GM12878 (cell line): Measurements from ENCODE around the gene ZIC1. TPM values are rescaled to one million over a fixed set of nuclear protein-coding genes. Genes with fewer than 3 reads are reported as not detected.

Source experiments
- ATAC-seq: fragments of 200-7000 bp; cut with Tn5 transposase; 3 replicates; pipeline ENCODE4 v1.9.1; 2020; ENCODE audit warnings: mild to moderate bottlenecking, moderate library complexity
- BruUV-seq: library from RNA; stranded (reverse); fragments of 400-500 nt; replicated peaks from 2 replicates; lab custom pipeline; 2021; lab: Mats Ljungman, UMichigan
- CTCF ChIA-PET: fragments of 300-600 bp; sonication (Branson Sonifier 250); formaldehyde crosslinking; extraction: SDS; loops from one replicate; lab custom pipeline; 2021; ENCODE audit warnings: inconsistent platforms; lab: Yijun Ruan, JAX
- POLR2A ChIA-PET: fragments of 350-600 bp; formaldehyde crosslinking; extraction: SDS; loops from one replicate; lab custom pipeline; 2021; ENCODE audit warnings: inconsistent platforms; lab: Charles Lee
- RAD21 ChIA-PET: fragments of 300-600 bp; sonication (Branson Sonifier 250); formaldehyde crosslinking; loops from one replicate; lab custom pipeline; 2023; ENCODE audit warnings: antibody characterized with exemption; ENCODE audit not compliant: unreplicated experiment; lab: Charles Lee
- SMC1A ChIA-PET: fragments of 300-600 bp; sonication (Branson Sonifier 250); formaldehyde crosslinking; loops from one replicate; lab custom pipeline; 2023; ENCODE audit not compliant: unreplicated experiment, uncharacterized antibody; lab: Charles Lee
- DNase-seq: peaks from one replicate; pipeline ENCODE4 v3.0.0-alpha.2; 2011; ENCODE audit warnings: low read depth, low spot score
- FAIRE-seq: peaks from 3 replicates; lab custom pipeline; 2011; peaks lifted over from hg19 to GRCh38; lab: Jason Lieb, UNC
- H2AFZ ChIP-seq: 2 replicates; pipeline ENCODE4 v1.6.0; 2011; ENCODE audit warnings: low read depth, low read length, control low read depth; ENCODE audit not compliant: control insufficient read depth
- H3K27ac ChIP-seq: 2 replicates; pipeline ENCODE4 v1.5.1; 2011; ENCODE audit warnings: control low read depth; ENCODE audit not compliant: control insufficient read depth, insufficient read depth
- H3K27me3 ChIP-seq, 2 experiments: replicated peaks in 1 of 2; 2 replicates each; pipeline versions ENCODE4 v1.6.0 to v1.6.1; 2011; ENCODE audit warnings: low read length in 1 of 2; ENCODE audit not compliant: control insufficient read depth in 2 of 2, insufficient read depth in 2 of 2
- H3K36me3 ChIP-seq, 2 experiments: 2 replicates each; pipeline ENCODE4 v1.5.1; 2011; ENCODE audit warnings: low read length in 1 of 2; ENCODE audit not compliant: control insufficient read depth in 2 of 2, insufficient read depth in 2 of 2
- H3K4me1 ChIP-seq: 2 replicates; pipeline ENCODE4 v1.6.1; 2011; ENCODE audit warnings: mild to moderate bottlenecking, low read length, moderate library complexity, mixed read lengths; ENCODE audit not compliant: control insufficient read depth, insufficient read depth
- H3K4me2 ChIP-seq: 2 replicates; pipeline ENCODE4 v1.6.0; 2011; ENCODE audit warnings: control low read depth; ENCODE audit not compliant: control insufficient read depth, insufficient read depth
- H3K4me3 ChIP-seq: fragments of 200-600 bp; sonication (generic); 2 replicates; pipeline ENCODE4 v1.5.1; 2016
- H3K79me2 ChIP-seq: 2 replicates; pipeline ENCODE4 v1.6.0; 2011; ENCODE audit warnings: low read length; ENCODE audit not compliant: control insufficient read depth, insufficient read depth
- H3K9ac ChIP-seq: 2 replicates; pipeline ENCODE4 v1.8.0; 2011; ENCODE audit warnings: low read length, control low read depth, mixed read lengths; ENCODE audit not compliant: control insufficient read depth, insufficient read depth
- H3K9me3 ChIP-seq: replicated peaks from 3 replicates; pipeline ENCODE4 v1.5.1; 2011; ENCODE audit warnings: mild to moderate bottlenecking, low read length; ENCODE audit not compliant: control insufficient read depth, insufficient read depth
- H4K20me1 ChIP-seq: 2 replicates; pipeline ENCODE4 v1.6.0; 2011; ENCODE audit not compliant: control insufficient read depth, insufficient read depth
- BHLHE40 ChIP-seq, 2 experiments: fragments of 450-650 bp in 1 of 2; IDR thresholded peaks; 2 replicates each; pipeline ENCODE4 v1.6.1; 2011 to 2017; ENCODE audit warnings: low read depth in 2 of 2, borderline replicate concordance in 1 of 2, improper control_type of control experiment in 1 of 2, low read length in 1 of 2, mild to moderate bottlenecking in 1 of 2
- FOS ChIP-seq: IDR thresholded peaks from 3 replicates; pipeline ENCODE4 v1.6.1; 2011; ENCODE audit warnings: borderline replicate concordance; ENCODE audit not compliant: insufficient read length; ENCODE audit errors: extremely low read depth
- GABPA ChIP-seq: IDR thresholded peaks from 2 replicates; pipeline ENCODE4 v1.6.1; 2014; ENCODE audit warnings: antibody characterized with exemption, low read depth, mild to moderate bottlenecking, inconsistent platforms
- HDAC6 ChIP-seq: fragments of 200-600 bp; sonication (generic); IDR thresholded peaks from one replicate; pipeline ENCODE4 v1.8.0; 2017; ENCODE audit warnings: antibody characterized with exemption; ENCODE audit not compliant: unreplicated experiment
- ZSCAN29 ChIP-seq: fragments of 450-650 bp; IDR thresholded peaks from 2 replicates; pipeline ENCODE4 v1.6.1; 2017; ENCODE audit warnings: mild to moderate bottlenecking, moderate library complexity
- WGBS: methylation state at CpG from one replicate; pipeline ENCODE4 v1.1.6; 2016; ENCODE audit warnings: low lambda C conversion rate; ENCODE audit not compliant: insufficient replicate concordance, insufficient coverage; ENCODE audit errors: missing lambda C conversion rate; 5-methylcytosine and 5-hydroxymethylcytosine counted together
- in situ Hi-C: fragments of 300-500 bp; cut with MboI; formaldehyde crosslinking; loops from 9 replicates; pipeline ENCODE4 v1.14.3; 2018; ENCODE audit warnings: mixed read lengths
- intact Hi-C: fragments of 100-400 bp; cut with micrococcal nuclease; formaldehyde crosslinking; loops from one replicate; pipeline ENCODE4 v1.14.2; 2022; ENCODE audit not compliant: unreplicated experiment
- polyA plus RNA-seq, 11 experiments: library from polyadenylated mRNA; depleted of rRNA in 4 of 11; unstranded in 6 of 11; stranded (reverse) in 5 of 11; fragments of >200 nt; fragmentation: Nextera tagmentation in 4 of 11; fragmentation: Illumina TruSeq in 1 of 11; extraction: Ambion mirVana in 4 of 11; extraction: Trizol in 1 of 11; gene quantifications; 1 replicate in 1 of 11; 2 replicates in 10 of 11; pipeline versions ENCODE4 v1.2.1 to v1.2.3, GENCODE V29; 2011 to 2016; ENCODE audit warnings: inconsistent platforms in 2 of 11, missing spikeins in 2 of 11, low read depth in 1 of 11
- total RNA-seq, 4 experiments: library from RNA; depleted of rRNA in 3 of 4; stranded (reverse); fragments of >200 nt in 3 of 4; fragmentation: Illumina TruSeq in 1 of 4; extraction: Trizol in 1 of 4; gene quantifications; 2 replicates each; pipeline versions ENCODE4 v1.2.1 to v1.2.3, GENCODE V29; 2013 to 2021
- TF ChIP-seq, protein P1 (sequence below): fragments of 450-650 bp; IDR thresholded peaks from 2 replicates; pipeline ENCODE4 v1.6.1; 2016; ENCODE audit warnings: mild to moderate bottlenecking

ZIC1 gene
- total and polyA plus RNA-seq, 10 of the 15 experiments (the other 5 are each of a cell fraction or from before 2014, with no cell fraction given), result not detected

DNA sequence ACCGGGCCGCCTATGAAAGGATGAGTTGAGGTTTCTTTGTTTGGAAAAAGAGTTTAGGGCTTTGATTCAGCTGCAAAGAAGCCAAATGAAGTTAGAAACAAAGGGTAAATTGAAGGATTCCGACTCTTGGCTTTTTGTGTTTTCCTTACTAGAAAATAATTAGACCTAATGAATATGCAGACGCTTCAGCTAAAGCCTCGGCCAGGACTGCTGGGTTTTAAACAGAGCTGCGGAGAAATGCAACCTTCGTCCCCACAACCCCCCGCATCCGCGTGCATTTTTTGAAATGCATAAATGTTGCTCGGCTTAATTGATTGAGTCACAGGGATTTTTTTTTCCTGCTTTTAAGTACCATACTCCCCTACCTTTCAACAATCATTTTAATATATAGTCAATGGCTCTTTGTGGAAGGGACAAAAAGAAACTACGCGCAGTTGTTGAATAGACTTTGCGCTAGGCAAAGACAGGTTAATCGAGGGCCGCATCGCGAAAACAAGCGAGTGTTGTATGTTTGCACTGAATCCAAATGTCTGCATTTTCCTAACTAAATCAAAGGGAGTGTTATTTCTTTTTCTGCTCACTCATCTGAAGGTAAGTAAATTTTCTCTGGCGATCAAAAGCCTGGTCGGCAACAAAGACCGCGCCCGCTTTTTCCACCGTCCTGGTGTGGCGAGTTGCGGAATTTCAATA, 1.5 kb upstream of the ZIC1 start:
- TF ChIP-seq, protein P1, sequence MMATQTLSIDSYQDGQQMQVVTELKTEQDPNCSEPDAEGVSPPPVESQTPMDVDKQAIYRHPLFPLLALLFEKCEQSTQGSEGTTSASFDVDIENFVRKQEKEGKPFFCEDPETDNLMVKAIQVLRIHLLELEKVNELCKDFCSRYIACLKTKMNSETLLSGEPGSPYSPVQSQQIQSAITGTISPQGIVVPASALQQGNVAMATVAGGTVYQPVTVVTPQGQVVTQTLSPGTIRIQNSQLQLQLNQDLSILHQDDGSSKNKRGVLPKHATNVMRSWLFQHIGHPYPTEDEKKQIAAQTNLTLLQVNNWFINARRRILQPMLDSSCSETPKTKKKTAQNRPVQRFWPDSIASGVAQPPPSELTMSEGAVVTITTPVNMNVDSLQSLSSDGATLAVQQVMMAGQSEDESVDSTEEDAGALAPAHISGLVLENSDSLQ, result no peak
- no peak for TF ChIP-seq ZSCAN29
- TF ChIP-seq HDAC6, result no peak
- TF ChIP-seq GABPA, result no peak
- TF ChIP-seq BHLHE40 (IDR thresholded peaks at IDR 0.05; ENCODE audit: borderline replicate concordance in 1 of 2, low read depth in 2 of 2, low read length in 1 of 2), result no peak
- TF ChIP-seq FOS, result no peak
- 62% methylated on average over 27 of the region's 27 CpGs for WGBS
- POLR2A ChIA-PET, result no interaction called here

More for the DNA sequence above, 1.5 kb upstream of the ZIC1 start:
- intact Hi-C loops (no loop called here), in situ Hi-C loops (no loop called here)
- RAD21 ChIA-PET, result no interaction called here
- H3K4me2 ChIP-seq, result no peak overlapping the region
- no peak for DNase-seq
- no peak for FAIRE-seq
- peaks cover 2% of the 10 kb centered on the region; the same call in 2 of the 3 replicates for H3K9me3 ChIP-seq
- no peaks in the 10 kb centered on the region for H4K20me1 ChIP-seq
- ATAC-seq, result no peak
- no peak overlapping the region for H2AFZ ChIP-seq
- H3K27ac ChIP-seq, result no peak overlapping the region
- CTCF ChIA-PET, result no interaction called here
- BruUV-seq, result no TSS peak
- SMC1A ChIA-PET, result no interaction called here
- H3K9ac ChIP-seq, result no peak overlapping the region
- H3K36me3 ChIP-seq, result no peaks in the 10 kb centered on the region
- H3K79me2 ChIP-seq, result no peaks in the 10 kb centered on the region
- H3K27me3 ChIP-seq, result peaks cover 12 to 23% of the 10 kb centered on the region in 2 experiments
- no peak overlapping the region for H3K4me3 ChIP-seq
- no peaks in the 10 kb centered on the region for H3K4me1 ChIP-seq
